H9 (cell line): Measurements from ENCODE around the gene TSC1. TPM values are rescaled to one million over a fixed set of nuclear protein-coding genes. Genes with fewer than 3 reads are reported as not detected.
A peak's percentile ranks its signal among the peaks of the same experiment; 100 is the strongest.

Experiments
- DNase-seq: peaks from one replicate; pipeline ENCODE4 v3.0.0-alpha.2; 2017
- H2AFZ ChIP-seq: one replicate; pipeline ENCODE4 v1.6.1; 2013; ENCODE audit warnings: mild to moderate bottlenecking, low read length, control low read depth, moderate library complexity
- H2AK5ac ChIP-seq: 2 replicates; pipeline ENCODE4 v1.6.1; 2013; ENCODE audit warnings: low read length, control low read depth, mixed read lengths; ENCODE audit not compliant: insufficient read length
- H2BK120ac ChIP-seq: one replicate; pipeline ENCODE4 v1.6.1; 2013; ENCODE audit warnings: low read depth, mild to moderate bottlenecking, low read length, control low read depth, inconsistent platforms; ENCODE audit not compliant: poor library complexity, severe bottlenecking
- H2BK12ac ChIP-seq: 2 replicates; pipeline ENCODE4 v1.6.1; 2013; ENCODE audit warnings: low read length, control low read depth, mixed read lengths, low read depth; ENCODE audit not compliant: insufficient read length
- H2BK15ac ChIP-seq: 2 replicates; pipeline ENCODE4 v1.6.1; 2013; ENCODE audit warnings: low read depth, low read length, control low read depth
- H2BK20ac ChIP-seq: one replicate; pipeline ENCODE4 v1.6.1; 2013; ENCODE audit warnings: low read depth, mild to moderate bottlenecking, low read length, control low read depth, inconsistent platforms; ENCODE audit not compliant: poor library complexity, severe bottlenecking
- H2BK5ac ChIP-seq: 2 replicates; pipeline ENCODE4 v1.6.1; 2013; ENCODE audit warnings: low read length, control low read depth, mixed read lengths; ENCODE audit not compliant: insufficient read length
- H3K14ac ChIP-seq: 2 replicates; pipeline ENCODE4 v1.6.1; 2013; ENCODE audit warnings: low read length, control low read depth; ENCODE audit not compliant: insufficient read depth
- H3K18ac ChIP-seq: 2 replicates; pipeline ENCODE4 v1.6.1; 2013; ENCODE audit warnings: low read depth, mild to moderate bottlenecking, mixed read lengths, low read length, control low read depth; ENCODE audit not compliant: insufficient read length
- H3K23ac ChIP-seq: 2 replicates; pipeline ENCODE4 v1.6.1; 2013; ENCODE audit warnings: low read length, control low read depth, mixed read lengths, low read depth; ENCODE audit not compliant: insufficient read length
- H3K23me2 ChIP-seq: 2 replicates; pipeline ENCODE4 v1.6.1; 2013; ENCODE audit warnings: low read depth, mild to moderate bottlenecking, mixed read lengths, low read length, control low read depth; ENCODE audit not compliant: insufficient read length, poor library complexity, severe bottlenecking
- H3K27ac ChIP-seq: 2 replicates; pipeline ENCODE4 v1.5.1; 2013; ENCODE audit warnings: low read length, control low read depth, mixed read lengths, low read depth; ENCODE audit not compliant: insufficient read length
- H3K27me3 ChIP-seq: 2 replicates; pipeline ENCODE4 v1.6.1; 2013; ENCODE audit warnings: low read length, control low read depth, inconsistent platforms; ENCODE audit not compliant: insufficient read depth
- H3K4ac ChIP-seq: 2 replicates; pipeline ENCODE4 v1.6.1; 2013; ENCODE audit warnings: low read depth, mild to moderate bottlenecking, control low read depth, inconsistent platforms, low read length, moderate library complexity
- H3K4me1 ChIP-seq: 2 replicates; pipeline ENCODE4 v1.6.1; 2013; ENCODE audit warnings: low read length, control low read depth, inconsistent platforms; ENCODE audit not compliant: insufficient read depth
- H3K4me2 ChIP-seq: 2 replicates; pipeline ENCODE4 v1.6.1; 2013; ENCODE audit warnings: low read length, control low read depth, mixed read lengths; ENCODE audit not compliant: insufficient read length, insufficient read depth
- H3K56ac ChIP-seq: 2 replicates; pipeline ENCODE4 v1.6.1; 2013; ENCODE audit warnings: low read depth, mild to moderate bottlenecking, mixed read lengths, low read length, control low read depth; ENCODE audit not compliant: insufficient read length
- H3K79me1 ChIP-seq: 2 replicates; pipeline ENCODE4 v1.6.1; 2013; ENCODE audit warnings: low read depth, mild to moderate bottlenecking, moderate library complexity, low read length, control low read depth, inconsistent platforms; ENCODE audit not compliant: insufficient read depth, poor library complexity, severe bottlenecking
- H3K79me2 ChIP-seq: 2 replicates; pipeline ENCODE4 v1.6.1; 2013; ENCODE audit warnings: low read length, control low read depth, inconsistent platforms; ENCODE audit not compliant: insufficient read depth
- H3K9ac ChIP-seq: 2 replicates; pipeline ENCODE4 v1.6.1; 2013; ENCODE audit warnings: low read length, control low read depth, mixed read lengths; ENCODE audit not compliant: insufficient read length; ENCODE audit errors: extremely low read depth
- H3K9me3 ChIP-seq: one replicate; pipeline ENCODE4 v1.6.1; 2013; ENCODE audit warnings: low read depth, low read length, inconsistent platforms; ENCODE audit not compliant: control insufficient read depth
- H3T11ph ChIP-seq: one replicate; pipeline ENCODE4 v1.6.1; 2013; ENCODE audit warnings: mild to moderate bottlenecking, low read length, control low read depth, inconsistent platforms
- H4K20me1 ChIP-seq: one replicate; pipeline ENCODE4 v1.6.1; 2013; ENCODE audit not compliant: control insufficient read depth, insufficient read length, insufficient read depth
- H4K5ac ChIP-seq: 2 replicates; pipeline ENCODE4 v1.6.1; 2013; ENCODE audit warnings: low read depth, mild to moderate bottlenecking, mixed read lengths, low read length, control low read depth; ENCODE audit not compliant: insufficient read length
- H4K8ac ChIP-seq: replicated peaks from 2 replicates; pipeline ENCODE4 v1.6.1; 2013; ENCODE audit warnings: low read length, control low read depth, mixed read lengths, low read depth; ENCODE audit not compliant: insufficient read length
- H4K91ac ChIP-seq: 2 replicates; pipeline ENCODE4 v1.6.1; 2013; ENCODE audit warnings: low read depth, mild to moderate bottlenecking, moderate library complexity, mixed read lengths, low read length, control low read depth; ENCODE audit not compliant: insufficient read length
- H3K27ac Mint-ChIP-seq, 3 experiments: 2 replicates in 2 of 3; 3 replicates in 1 of 3; pipeline ENCODE4 v1.8.0; 2020 to 2021; ENCODE audit warnings: mixed read lengths in 3 of 3, mild to moderate bottlenecking in 1 of 3, moderate library complexity in 1 of 3
- H3K27me3 Mint-ChIP-seq: 2 replicates; pipeline ENCODE4 v1.8.0; 2021; ENCODE audit warnings: low read depth, mild to moderate bottlenecking, moderate library complexity, mixed read lengths
- H3K36me3 Mint-ChIP-seq, 3 experiments: 2 replicates in 2 of 3; 3 replicates in 1 of 3; pipeline ENCODE4 v1.8.0; 2020 to 2021; ENCODE audit warnings: low read depth in 3 of 3, mixed read lengths in 3 of 3; ENCODE audit not compliant: insufficient read depth in 1 of 3
- H3K4me1 Mint-ChIP-seq, 2 experiments: 2 replicates each; pipeline ENCODE4 v1.8.0; 2020; ENCODE audit warnings: mixed read lengths in 2 of 2
- H3K4me3 Mint-ChIP-seq, 2 experiments: 2 replicates in 1 of 2; 3 replicates in 1 of 2; pipeline ENCODE4 v1.8.0; 2020 to 2021; ENCODE audit warnings: mild to moderate bottlenecking in 2 of 2, mixed read lengths in 2 of 2, moderate library complexity in 1 of 2
- H3K9me3 Mint-ChIP-seq, 2 experiments: 2 replicates in 1 of 2; 3 replicates in 1 of 2; pipeline ENCODE4 v1.8.0; 2020; ENCODE audit warnings: mild to moderate bottlenecking in 2 of 2, mixed read lengths in 2 of 2, moderate library complexity in 1 of 2
- WGBS: extraction: QIAGEN DNeasy Blood & Tissue Kit; methylation state at CpG from one replicate; pipeline ENCODE4 v1.1.7; 2013; ENCODE audit warnings: missing lambda C conversion rate, low lambda C conversion rate, mixed read lengths; ENCODE audit not compliant: insufficient read length; ENCODE audit errors: extremely low coverage; 5-methylcytosine and 5-hydroxymethylcytosine counted together
- total RNA-seq: library from RNA; stranded (reverse); gene quantifications from 2 replicates; pipeline ENCODE4 v1.2.1, GENCODE V29; 2021
- TF ChIP-seq, protein P1 (sequence below): fragments of 200-600 bp; sonication (generic); conservative IDR thresholded peaks from 3 replicates; pipeline ENCODE4 v1.8.0; 2021; ENCODE audit warnings: antibody characterized with exemption, mild to moderate bottlenecking

TSC1 gene
- total RNA-seq, 1 experiment from 2014 or later: 32.7 TPM

DNA sequence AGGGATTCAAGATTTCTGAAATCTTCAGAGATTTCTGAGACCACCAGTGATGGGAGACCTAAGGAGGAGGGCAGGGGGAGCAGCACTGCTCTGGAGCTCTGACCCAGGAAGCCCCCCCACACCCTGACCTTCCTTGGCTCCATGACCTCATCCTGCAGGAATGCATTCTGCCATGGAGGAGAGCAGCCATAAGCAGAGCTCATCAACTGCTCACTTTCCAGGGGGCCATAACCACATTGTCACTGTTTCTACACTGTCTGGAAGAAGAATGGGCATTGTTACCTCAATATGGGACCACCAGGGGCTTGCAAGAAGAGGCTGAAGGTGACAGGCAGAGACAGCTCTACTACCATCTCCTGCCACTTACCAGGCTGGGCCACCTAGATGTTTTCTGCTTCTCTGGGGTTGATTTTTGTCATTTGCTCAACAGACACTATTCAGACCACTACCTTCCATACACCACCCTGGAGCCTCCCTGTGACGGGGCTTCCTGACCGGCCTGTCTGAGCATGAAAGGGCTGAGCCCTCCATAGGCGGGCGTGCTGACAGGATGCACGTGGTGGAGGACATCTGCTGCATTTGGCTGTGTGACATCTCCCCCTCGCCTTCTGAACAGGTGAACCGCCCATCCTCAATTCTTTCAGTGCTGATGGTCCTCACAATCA lies 2.3 kb upstream of the TSC1 start:
- Histone ChIP-seq H2BK12ac (no peak overlapping the region), H4K8ac (no peak overlapping the region), H3K9ac (no peak overlapping the region), H4K20me1 (no peaks in the 10 kb centered on the region), H3K9me3 (no peaks in the 10 kb centered on the region), H3K27ac (no peak overlapping the region), H2BK5ac (no peak overlapping the region), H3K4me1 (peaks cover 8% of the 10 kb centered on the region; the same call in 1 of the 2 replicates), H3K79me2 (peaks cover 11% of the 10 kb centered on the region; the same call in 1 of the 2 replicates), H3T11ph (no peak overlapping the region), H3K23me2 (peaks cover 4% of the 10 kb centered on the region), H3K27me3 (no peaks in the 10 kb centered on the region), H3K56ac (no peak overlapping the region), H3K4me2 (no peak overlapping the region), H3K23ac (no peak overlapping the region), H2BK15ac (no peak overlapping the region), H2AK5ac (no peak overlapping the region), H4K91ac (no peak overlapping the region), H3K79me1 (no peaks in the 10 kb centered on the region), H3K18ac (no peak overlapping the region), H3K4ac (no peak overlapping the region), H2BK20ac (no peak overlapping the region), H2BK120ac (no peak overlapping the region), H2AFZ (no peak overlapping the region), H4K5ac (no peak overlapping the region), H3K14ac (no peak overlapping the region; the same call in 1 of the 2 replicates)
- no peaks in the 10 kb centered on the region; a peak in 1 of 7 replicates for H3K36me3 Mint-ChIP-seq
- TF ChIP-seq, protein P1, sequence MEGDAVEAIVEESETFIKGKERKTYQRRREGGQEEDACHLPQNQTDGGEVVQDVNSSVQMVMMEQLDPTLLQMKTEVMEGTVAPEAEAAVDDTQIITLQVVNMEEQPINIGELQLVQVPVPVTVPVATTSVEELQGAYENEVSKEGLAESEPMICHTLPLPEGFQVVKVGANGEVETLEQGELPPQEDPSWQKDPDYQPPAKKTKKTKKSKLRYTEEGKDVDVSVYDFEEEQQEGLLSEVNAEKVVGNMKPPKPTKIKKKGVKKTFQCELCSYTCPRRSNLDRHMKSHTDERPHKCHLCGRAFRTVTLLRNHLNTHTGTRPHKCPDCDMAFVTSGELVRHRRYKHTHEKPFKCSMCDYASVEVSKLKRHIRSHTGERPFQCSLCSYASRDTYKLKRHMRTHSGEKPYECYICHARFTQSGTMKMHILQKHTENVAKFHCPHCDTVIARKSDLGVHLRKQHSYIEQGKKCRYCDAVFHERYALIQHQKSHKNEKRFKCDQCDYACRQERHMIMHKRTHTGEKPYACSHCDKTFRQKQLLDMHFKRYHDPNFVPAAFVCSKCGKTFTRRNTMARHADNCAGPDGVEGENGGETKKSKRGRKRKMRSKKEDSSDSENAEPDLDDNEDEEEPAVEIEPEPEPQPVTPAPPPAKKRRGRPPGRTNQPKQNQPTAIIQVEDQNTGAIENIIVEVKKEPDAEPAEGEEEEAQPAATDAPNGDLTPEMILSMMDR: no peak
- H3K4me3 Mint-ChIP-seq: no peak overlapping the region; a peak in 1 of 5 replicates
- DNase-seq: peak; percentile 47
- H3K27ac Mint-ChIP-seq: peak overlapping the region in 2 of 3 experiments; percentile 41 to 78; a peak in 3 of 7 replicates
- no peaks in the 10 kb centered on the region for H3K27me3 Mint-ChIP-seq
- peaks cover 0 to 2% of the 10 kb centered on the region in 2 experiments; a peak in 1 of 5 replicates for H3K9me3 Mint-ChIP-seq
- peaks cover 28 to 48% of the 10 kb centered on the region in 2 experiments for H3K4me1 Mint-ChIP-seq
- WGBS: no CpG with 5 or more reads among the region's 7 CpGs
